HG02763 (cell line): ENCODE measurements around the gene CRYGN.

Experiments
- ATAC-seq: cut with Tn5 transposase; IDR thresholded peaks from one replicate; pipeline ENCODE4 v1.9.1; 2021; ENCODE audit warnings: mild to moderate bottlenecking, moderate library complexity; ENCODE audit not compliant: unreplicated experiment

Gene CRYGN

DNA sequence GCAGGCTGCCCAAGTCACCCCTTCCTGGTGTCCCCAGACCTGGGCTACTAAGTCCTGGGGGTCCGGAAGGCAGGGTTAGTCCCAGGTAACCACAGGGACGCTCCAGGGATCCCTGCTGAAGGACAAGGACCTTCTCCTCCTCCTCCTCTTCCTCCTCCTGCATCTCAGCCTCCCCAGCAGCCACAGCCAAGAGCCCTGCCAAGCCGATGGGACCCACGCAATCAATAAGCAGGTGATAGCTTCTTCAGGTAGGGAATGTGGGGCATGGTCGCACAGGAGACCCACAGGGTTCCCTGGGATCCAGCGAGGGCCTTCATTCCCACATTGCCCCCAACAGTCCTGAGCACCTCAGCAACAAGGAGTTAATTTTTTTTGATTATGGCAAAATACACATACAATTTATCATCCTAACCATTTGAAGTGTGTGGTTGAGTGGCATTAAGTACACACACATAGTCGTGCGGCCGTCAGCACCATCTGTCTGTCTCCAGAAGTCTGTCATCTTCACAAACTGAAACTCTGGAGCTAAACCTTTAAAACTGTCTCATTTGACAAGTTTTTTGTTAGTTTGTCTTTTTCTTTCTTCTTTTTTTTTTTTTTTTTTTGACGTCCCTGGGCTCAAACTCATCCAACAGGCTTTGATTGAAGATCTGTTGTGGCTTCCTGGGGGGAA is 12.1 kb downstream of the CRYGN start:
- no peak for ATAC-seq

DNA sequence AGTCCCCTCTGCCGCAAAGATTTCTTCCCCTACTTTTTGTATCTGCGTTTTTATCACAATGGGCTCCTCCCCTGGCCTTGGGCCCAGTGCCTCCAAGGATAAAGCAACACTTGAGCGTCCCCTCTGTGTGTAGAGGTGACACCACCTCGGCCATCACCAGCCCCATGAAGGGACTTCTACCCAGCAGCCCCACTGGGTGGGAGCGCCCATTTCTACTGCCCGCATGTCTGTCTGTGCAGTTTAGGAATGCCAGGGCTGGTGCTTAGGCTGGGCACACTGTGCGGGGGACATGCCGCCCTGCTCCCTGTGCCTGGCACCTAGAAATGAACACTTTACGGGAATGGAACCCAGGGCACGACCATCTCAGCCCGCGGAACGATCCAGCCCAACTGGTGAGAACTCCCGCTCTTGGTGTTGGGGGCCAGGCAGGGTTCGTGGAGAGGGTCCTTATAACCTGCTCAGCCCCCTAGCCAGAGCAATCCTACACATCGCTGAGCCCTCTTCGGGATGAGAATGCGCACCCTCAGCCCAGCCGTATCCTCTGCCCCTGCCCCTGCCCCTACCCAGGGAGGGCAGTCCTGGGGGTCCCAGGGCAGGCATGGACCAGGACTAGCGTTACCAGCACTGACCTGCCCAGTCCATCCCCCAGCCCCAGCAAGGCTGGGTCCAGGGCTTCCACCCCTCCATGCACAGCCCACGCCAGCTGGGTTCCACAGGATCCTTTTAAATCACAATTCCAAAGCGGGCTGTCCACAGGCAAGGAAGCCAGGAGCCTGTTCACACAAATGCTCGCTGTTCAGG is 12.8 kb downstream of the CRYGN start:
- ATAC-seq, result no peak

DNA sequence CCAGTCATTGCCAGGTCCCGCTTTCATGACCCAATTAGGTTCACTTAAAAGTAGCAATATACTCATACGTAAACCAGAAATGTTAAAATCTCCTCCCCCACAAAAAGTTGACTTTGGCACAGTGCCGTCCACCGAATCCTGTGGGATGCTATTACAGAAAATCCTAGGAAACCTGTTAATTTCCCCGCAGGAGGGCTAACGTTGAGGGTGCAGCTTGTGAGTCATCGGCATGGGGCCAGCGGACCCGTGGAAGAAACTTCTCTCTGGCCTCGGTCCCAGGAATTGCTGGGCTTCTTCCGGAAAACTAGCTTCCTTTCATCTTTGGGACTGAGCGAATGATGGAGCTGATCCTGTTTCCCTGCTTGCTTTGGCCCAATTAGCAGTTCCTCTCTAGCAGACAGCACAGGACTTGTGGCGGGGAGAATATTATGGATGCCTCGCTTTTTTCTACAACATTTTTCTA is 13.5 kb downstream of the CRYGN start:
- ATAC-seq, result no peak

DNA sequence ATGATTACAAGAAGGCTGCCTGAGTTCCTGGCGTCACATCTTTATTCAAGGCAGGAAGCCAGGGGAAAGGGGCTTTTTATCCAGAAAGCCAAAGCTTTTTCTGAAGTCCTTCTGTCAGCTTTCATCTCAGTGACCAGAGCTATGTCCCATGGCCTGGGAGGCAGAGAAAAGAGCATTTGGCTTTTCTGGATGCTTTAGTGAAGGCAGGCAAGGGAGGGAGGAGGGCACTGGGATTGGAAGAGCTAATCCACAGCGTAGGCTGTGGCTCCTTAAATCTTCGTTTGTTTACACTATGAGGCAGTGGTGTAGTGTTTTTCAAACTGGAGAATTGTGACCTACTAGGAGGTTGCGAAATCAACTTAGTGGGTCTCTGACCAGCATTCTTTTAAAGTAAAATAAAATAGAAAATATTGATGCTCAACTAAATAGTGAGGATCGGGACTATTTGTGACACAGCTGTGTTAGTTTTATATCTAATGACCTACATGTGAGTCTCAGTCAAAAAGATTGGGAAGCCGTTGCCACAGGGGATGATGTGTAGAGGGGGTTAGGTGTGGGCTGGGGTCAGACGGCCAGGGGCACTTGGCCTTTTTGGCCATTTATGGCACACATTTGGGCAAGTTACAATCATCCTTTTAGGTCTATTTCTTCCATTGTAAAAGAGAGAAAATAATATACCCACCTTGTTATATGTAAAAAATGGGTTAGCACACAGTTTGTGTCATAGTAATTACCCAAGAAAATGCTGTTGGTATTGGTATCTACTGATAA is 14.1 kb downstream of the CRYGN start:
- no peak for ATAC-seq

DNA sequence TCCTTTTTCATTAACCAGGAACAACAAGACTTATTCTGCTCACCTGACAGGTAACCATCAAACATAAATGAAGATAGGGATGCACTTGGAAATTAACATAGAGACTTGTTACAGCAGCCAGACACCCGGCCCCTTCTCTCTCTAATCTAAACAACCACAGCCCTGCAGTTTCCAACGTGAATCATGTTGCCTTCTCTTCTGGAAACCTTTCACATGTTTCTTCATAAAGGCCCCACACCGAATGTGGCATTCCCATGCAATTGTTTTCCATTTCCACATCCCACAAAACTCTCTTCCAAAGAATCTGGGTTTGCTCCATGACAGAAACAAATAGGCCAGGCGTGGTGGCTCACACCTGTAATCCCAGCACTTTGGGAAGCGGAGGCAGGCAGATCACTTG is 15.1 kb downstream of the CRYGN start:
- ATAC-seq, result no peak

DNA sequence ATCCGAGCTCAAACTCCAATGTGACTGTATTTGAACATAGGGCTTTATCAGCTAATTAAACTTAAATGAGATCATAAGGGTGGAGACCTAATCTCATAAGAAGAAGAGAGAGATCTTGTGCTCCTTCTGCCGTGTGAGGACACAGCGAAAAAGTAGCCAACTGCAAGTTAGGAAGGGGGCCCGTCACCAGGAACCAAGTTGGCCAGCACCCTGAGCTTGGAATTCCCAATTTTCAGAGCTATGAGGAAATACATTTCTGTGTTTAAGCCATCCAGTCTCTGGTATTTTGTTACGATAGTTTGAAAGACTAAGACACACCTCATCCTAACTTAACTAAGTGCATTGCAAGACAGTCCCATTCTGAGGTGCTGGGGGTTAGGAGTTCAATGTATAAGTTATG is 16.0 kb downstream of the CRYGN start:
- ATAC-seq, result no peak

DNA sequence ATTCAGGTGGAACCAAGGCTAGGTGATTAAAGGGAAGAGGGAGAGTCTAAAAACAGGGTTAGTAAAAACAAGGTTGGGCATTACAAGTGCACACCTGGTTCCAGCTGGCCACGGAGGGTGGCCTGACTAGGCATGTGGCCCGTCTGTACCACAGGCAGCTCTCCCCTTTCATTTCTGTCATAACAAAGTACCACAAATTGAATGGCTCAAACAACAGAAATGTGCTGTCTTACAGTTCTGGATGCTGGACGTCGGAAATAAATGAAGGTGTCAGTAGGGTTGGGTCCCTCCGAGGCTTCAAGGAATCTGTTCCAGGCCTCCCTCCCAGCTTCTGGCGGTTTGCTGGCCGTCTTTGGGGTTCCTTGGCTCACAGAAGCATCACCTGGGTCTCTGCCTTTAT is 16.7 kb downstream of the CRYGN start:
- ATAC-seq, result no peak

DNA sequence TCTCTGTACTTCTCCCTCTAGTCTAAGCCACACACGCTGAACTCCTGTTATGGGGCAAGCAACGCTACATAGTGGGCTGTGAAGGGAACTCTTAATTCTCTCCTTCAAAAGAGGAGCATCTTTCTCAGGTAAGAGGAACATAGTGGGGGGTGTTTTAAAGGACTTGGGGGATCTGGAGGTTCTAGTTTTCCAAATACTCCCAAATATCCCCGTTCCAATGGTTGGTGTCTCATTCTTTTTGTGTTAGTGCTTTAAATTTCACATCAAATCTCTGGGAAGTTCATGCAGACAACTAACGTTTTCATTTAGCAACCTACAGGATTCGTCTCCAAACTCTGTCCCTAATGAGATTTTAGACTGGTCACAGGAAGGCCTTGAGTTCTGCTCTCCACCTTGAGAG is 17.7 kb downstream of the CRYGN start:
- no peak for ATAC-seq

DNA sequence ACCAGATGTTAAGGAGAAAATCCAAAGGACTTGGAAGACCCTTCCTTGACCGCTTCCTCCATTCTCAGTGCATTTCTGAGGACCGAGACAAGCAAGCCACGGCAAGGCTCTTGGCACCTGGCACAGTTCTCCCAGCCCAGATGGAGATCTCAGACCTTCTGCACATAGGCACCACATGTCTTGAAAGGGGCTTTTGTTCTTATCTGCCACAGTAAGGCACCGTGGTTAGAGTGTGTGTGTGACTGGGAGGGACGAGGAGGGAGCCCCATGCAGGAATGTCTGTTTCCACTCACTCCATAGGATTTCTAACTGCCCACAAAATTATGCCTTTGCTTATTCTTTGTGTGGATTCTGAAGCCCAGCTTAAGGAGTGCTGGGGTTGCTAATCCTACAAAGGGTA is 19.8 kb downstream of the CRYGN start:
- no peak for ATAC-seq

DNA sequence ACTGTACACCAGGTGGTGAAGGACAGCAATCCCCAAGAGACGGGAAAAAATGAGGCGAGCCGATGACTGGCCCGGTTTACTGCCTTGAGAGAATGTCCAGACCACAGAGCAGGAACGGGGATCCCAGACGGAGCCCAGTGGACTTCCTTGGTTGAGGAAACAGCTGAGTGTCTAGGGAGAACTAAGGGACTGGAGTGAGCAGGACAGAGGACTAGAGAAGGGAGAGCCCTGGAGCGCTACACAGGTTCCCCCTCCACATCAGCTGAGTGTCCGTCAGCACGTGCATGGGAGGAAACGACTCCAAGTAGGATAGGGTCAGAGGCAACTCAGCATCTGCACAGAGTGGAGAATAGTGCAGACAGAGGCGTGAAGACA is 23.0 kb downstream of the CRYGN start:
- ATAC-seq, result no peak

DNA sequence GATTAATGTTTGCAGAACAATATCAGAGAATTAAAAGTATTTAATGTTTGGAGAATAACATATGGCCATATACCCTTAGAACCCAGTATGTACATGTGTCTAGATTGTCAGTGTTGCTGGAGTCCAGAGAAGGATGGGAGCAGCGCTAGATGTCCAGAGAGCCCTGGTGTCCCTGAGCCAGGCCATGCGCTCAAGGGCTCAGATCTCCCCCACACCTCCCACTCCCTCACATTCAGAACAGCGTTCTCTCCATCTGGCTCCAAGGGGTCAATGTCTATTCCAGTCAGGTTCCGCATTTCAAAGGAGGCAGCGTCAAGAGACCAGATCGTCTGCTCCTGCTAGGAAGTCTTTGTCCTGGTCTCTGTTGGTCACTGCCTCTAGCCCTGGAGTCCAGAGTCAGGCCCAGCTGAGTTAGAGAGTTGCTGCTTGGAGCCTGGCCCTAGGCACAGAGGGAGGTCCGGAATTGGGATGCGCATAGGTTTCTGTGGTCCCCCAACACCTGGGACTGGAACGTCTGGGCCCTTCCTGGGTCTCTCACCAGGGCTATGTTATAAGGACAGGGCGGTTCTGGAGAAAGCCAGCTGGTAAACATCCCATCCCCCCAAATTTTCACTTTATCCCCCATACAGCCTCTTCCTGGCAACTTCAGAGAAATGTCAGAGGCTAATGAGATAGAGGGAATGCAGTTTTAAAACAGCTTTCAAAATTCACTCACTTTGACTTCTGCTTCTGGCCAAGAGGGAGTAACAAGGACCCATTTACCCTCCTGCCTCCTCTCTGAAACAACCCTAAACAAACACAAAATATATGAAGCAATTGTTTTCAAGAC is 23.6 kb downstream of the CRYGN start:
- ATAC-seq, result no peak

DNA sequence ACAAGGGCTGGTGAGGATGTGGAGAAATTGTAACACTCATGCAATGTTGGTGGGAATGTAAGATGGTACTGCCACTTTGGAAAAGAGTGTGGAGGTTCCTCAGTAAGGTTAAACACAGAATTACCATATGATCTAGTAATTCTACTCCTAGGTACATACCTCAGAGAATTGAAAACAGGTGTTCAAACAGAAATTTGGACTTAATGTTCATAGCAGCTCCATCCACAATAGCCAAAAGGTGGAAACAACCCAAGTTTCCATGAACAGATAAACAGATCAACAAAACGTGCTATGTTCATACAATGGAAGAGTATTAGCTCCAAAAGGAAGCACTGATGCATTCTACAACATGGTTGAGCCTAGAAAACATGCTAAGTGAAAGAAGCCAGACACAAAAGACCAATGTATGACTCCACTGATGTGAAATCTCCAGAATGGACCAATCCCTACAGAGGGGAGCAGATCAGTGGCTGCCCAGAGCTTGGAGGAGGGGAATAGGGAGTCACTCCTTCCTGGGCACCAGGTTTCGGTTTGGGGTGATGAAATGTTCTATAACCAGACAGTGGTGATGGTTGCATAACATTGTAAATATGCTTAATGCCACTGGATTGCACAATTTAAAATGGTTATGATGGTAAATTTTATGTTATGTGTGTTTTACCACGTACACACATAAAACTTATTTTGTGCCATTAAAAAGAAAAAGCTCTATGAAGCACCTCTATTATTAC is 24.4 kb downstream of the CRYGN start:
- no peak for ATAC-seq

DNA sequence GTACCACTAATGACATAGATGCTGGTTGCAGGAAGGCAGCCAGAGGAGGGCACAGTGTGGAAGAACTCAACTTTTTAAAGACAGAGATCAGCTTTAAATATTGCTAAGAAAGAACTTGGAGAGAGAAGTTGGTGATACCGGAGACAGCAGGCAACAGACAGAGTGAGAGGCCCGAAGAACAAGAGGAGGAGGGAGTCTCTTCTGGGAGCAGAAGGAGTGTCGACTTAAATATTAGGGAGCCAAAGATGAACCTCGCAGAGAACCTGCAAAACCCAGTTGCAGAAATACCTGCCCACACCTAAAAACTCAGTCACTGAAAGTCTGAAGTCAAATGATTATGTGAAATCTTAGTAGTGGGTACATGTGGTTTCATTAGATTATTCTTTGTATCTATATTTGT is 26.7 kb downstream of the CRYGN start:
- no peak for ATAC-seq

DNA sequence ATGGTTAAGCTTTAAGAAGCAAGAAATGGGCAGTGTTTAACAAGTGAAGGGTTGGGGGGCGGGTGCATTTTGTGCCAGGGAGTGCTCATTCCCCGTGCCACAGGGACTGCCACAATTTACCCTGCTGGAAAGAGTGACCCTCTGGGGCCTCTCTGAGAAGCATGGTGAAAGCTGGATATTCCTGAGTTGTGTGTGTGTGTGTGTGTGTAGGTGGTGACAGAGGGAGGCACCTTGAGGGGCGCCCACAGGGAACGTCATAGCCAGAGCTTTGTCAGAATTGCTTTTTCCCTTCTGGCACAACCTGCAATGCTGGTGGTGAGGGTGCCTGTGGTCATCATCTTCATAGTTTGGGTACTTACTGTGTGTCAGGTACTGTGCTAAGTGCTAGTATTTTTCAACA is 27.6 kb downstream of the CRYGN start:
- no peak for ATAC-seq

DNA sequence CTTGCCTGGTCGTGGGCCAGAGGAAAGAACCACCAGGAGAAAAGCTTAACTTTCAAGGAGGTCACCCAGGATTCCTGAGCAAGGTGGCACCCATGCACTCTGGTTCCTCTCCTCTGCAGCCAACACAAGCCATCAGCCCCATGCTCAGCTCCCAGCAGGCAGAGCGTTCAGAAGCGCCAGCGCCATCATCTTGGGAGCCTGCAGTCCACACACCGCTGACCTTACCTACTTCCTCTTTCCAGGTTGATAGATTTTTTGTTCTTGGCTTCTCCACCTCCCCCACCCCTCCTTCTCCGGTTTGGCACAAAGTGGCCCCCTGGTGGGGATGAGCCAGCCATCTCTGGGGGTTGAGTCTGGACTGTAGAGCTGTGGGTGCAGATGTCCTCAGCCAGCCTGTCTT is 28.4 kb downstream of the CRYGN start:
- ATAC-seq, result no peak

DNA sequence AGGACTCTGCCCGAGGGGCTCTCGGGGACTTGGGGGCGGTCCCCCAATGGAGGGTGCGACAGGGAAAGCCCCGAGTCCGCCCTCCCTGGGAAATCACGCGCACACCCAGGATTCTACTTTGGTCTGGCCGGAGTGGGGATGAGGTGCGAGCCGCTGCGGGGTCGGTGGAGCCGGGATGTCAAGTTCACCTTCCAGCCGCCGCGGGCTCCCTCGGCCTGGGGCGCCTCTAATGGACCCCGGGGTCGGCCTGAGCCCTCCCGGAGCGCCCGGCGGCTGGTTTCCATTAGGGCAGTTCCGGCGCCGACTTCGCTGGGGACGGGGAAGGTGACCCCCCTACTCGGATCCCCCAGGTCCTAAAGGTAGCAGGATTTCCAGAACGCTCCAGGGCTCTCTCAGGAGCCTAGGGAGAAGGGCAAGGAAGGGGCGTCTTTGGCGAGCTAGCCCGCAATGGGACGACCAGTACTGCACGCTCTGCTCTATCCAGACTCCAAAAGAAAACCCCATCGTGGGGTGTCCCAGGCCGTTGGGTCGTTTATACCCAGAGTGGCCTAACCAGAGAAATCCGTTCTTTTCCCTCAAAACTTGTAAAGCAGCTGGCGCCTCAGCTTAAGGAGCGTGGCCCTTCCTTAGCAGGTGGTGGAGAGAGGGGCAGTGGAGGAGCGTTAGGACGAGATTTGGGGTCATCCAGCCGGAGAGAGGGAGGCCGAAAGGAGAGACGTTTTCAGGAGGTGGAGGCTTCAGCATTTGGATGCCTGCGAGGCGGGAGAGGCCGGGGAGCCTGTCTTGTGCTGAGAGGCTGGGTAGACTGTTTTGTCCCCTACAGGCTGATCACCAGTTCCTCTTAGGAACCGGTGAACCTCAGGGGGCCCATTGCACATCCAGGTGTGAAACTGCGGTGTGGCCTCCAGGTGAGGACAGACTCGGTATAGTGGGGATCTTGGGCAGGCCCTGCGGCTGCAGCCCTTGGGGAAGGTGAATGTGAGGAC is 29.2 kb downstream of the CRYGN start:
- ATAC-seq, result no peak

DNA sequence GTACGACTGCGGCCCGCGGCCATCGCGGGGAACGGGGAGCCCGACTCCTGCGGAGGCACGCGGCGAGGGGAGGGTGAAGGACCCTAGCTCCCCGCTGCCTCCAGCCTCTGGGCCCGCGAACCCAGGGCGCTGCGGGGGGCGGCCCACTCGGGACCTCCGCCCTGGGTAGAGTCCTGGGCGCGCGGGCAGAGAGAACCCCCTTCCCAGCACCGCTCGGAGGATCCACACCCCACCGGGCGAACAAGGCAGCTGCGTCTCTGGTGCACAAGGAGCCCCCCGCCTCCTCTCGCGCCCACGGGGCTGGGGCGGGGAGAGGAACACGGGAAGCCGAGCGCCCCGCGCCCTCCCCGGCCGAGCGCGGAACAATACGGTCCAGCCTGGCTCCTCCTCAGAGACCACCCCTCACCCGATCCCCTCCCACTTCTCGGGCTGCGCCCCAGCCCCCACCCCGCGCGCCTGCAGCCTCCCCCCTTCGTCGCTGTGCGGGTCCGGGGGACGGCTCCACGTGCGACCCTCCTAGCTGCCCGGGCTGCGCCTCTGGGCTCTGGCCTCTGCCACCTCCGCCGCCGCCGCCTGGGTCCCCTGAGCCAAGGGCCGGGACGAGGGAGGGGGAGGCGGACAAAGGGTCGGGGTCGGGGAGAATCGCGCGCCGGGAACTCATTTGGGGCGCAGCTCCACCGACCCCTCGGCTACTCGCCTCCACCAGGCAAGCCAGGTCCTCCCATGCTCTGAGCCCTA is 30.1 kb downstream of the CRYGN start, which contains the start of gene WDR86:
Gene WDR86 (minus strand): TSS at position 372 of the 738 bp plus-strand sequence. CDS start 449 bp downstream, outside the sequence.
- ATAC-seq, result no peak
